ENCODE data around the gene HHAT.

Gene HHAT

GRCh38 chr1:210697185-210697584, 368.5 kb downstream of the HHAT start:
- no peak for DNase-seq (ENCODE audit: low read depth, low spot score)
- ChIA-PET CTCF (interaction anchor here (1.3 kb wide), 1 partner anchor 12 kb away, joined by 3 read pairs; no protein-coding TSS in a partner anchor), POLR2A (no interaction called here)
- no peak for TF ChIP-seq CTCF (IDR thresholded peaks at IDR 0.05; ENCODE audit: insufficient read depth, low read length, missing control alignments)
- no peak overlapping the region for H3K4me3 ChIP-seq (ENCODE audit: low read depth, low read length)

GRCh38 chr1:210698661-210699060, 370.0 kb downstream of the HHAT start:
- DNase-seq (ENCODE audit: low read depth, low spot score) = no peak
- CTCF ChIA-PET = no interaction called here
- no peak for TF ChIP-seq CTCF (IDR thresholded peaks at IDR 0.05; ENCODE audit: insufficient read depth, low read length, missing control alignments)
- POLR2A ChIA-PET = interaction anchor here (1.5 kb wide), 1 partner anchor 101 kb away, joined by 3 read pairs; no protein-coding TSS in a partner anchor
- no peak overlapping the region for H3K4me3 ChIP-seq (ENCODE audit: low read depth, low read length)

GRCh38 chr1:210700083-210700482, 371.4 kb downstream of the HHAT start:
- H3K4me3 ChIP-seq (ENCODE audit: low read depth, low read length) = no peak overlapping the region
- no peak for TF ChIP-seq CTCF (IDR thresholded peaks at IDR 0.05; ENCODE audit: insufficient read depth, low read length, missing control alignments)
- no peak for DNase-seq (ENCODE audit: low read depth, low spot score)
- CTCF ChIA-PET = no interaction called here
- POLR2A ChIA-PET = interaction anchor here (1.5 kb wide), 1 partner anchor 103 kb away, joined by 3 read pairs; no protein-coding TSS in a partner anchor

GRCh38 chr1:210700511-210700910, 371.8 kb downstream of the HHAT start:
- DNase-seq (ENCODE audit: low read depth, low spot score) = no peak
- no peak for TF ChIP-seq CTCF (IDR thresholded peaks at IDR 0.05; ENCODE audit: insufficient read depth, low read length, missing control alignments)
- ChIA-PET CTCF (no interaction called here), POLR2A (no interaction called here)
- H3K4me3 ChIP-seq (ENCODE audit: low read depth, low read length) = no peak overlapping the region

- CTCF ChIA-PET = interaction anchor here (0.7 to 1.3 kb wide), 2 partner anchors 121 to 432 kb away, joined by 3 to 7 read pairs; partner anchors contain the start of gene KCNH1
- no peak for DNase-seq (ENCODE audit: low read depth, low spot score)
- POLR2A ChIA-PET = no interaction called here
Measured at GRCh38 chr1:210702506-210702905, 373.8 kb downstream of the HHAT start.

GRCh38 chr1:210703593-210703992, 374.9 kb downstream of the HHAT start:
- POLR2A ChIA-PET = no interaction called here
- DNase-seq (ENCODE audit: low read depth, low spot score) = no peak
- H3K4me3 ChIP-seq (ENCODE audit: low read depth, low read length) = no peak overlapping the region
- TF ChIP-seq CTCF (IDR thresholded peaks at IDR 0.05; ENCODE audit: insufficient read depth, low read length, missing control alignments) = no peak
- CTCF ChIA-PET = no interaction called here

More at GRCh38 chr1:210702506-210702905, 373.8 kb downstream of the HHAT start:
- no peak overlapping the region for H3K4me3 ChIP-seq (ENCODE audit: low read depth, low read length)
- TF ChIP-seq CTCF (IDR thresholded peaks at IDR 0.05; ENCODE audit: insufficient read depth, low read length, missing control alignments) = no peak

Measured in AG04449 (cell line).